Neuronal stem cell (in vitro differentiated cells): ENCODE data around the gene CCT5.

Experiments
- DNase-seq: peaks from one replicate; pipeline ENCODE4 v3.0.0-alpha.2; 2013; ENCODE audit warnings: low spot score
- H2AFZ ChIP-seq: one replicate; pipeline ENCODE4 v1.6.1; 2013; ENCODE audit warnings: mild to moderate bottlenecking, low read length, inconsistent platforms
- H2AK5ac ChIP-seq: 2 replicates; pipeline ENCODE4 v1.6.1; 2013; ENCODE audit warnings: low read depth, mild to moderate bottlenecking, inconsistent platforms, low read length, moderate library complexity, mixed read lengths
- H2BK120ac ChIP-seq: 2 replicates; pipeline ENCODE4 v1.6.1; 2013; ENCODE audit warnings: low read depth, mild to moderate bottlenecking, inconsistent platforms, low read length, moderate library complexity, mixed read lengths
- H2BK12ac ChIP-seq: one replicate; pipeline ENCODE4 v1.6.1; 2013; ENCODE audit warnings: low read length, inconsistent platforms
- H2BK15ac ChIP-seq: 2 replicates; pipeline ENCODE4 v1.6.1; 2013; ENCODE audit warnings: mild to moderate bottlenecking, low read length, inconsistent platforms, mixed read lengths
- H2BK5ac ChIP-seq: one replicate; pipeline ENCODE4 v1.6.1; 2013; ENCODE audit warnings: inconsistent platforms, mild to moderate bottlenecking, low read length, moderate library complexity
- H3K14ac ChIP-seq: one replicate; pipeline ENCODE4 v1.6.1; 2013; ENCODE audit warnings: low read length, inconsistent platforms
- H3K18ac ChIP-seq: 2 replicates; pipeline ENCODE4 v1.6.1; 2013; ENCODE audit warnings: low read length, inconsistent platforms
- H3K23ac ChIP-seq: 2 replicates; pipeline ENCODE4 v1.6.1; 2013; ENCODE audit warnings: low read depth, mild to moderate bottlenecking, mixed read lengths, low read length, inconsistent platforms; ENCODE audit not compliant: poor library complexity
- H3K27ac ChIP-seq: replicated peaks from 3 replicates; pipeline ENCODE4 v1.5.1; 2013; ENCODE audit warnings: low read length, inconsistent platforms
- H3K27me3 ChIP-seq, 3 experiments: 2 replicates each; pipeline ENCODE4 v1.6.1; 2013; ENCODE audit warnings: low read length in 3 of 3, mild to moderate bottlenecking in 2 of 3, inconsistent platforms in 1 of 3, low read depth in 1 of 3, mixed read lengths in 1 of 3, moderate library complexity in 1 of 3; ENCODE audit not compliant: control insufficient read depth in 3 of 3, insufficient read depth in 3 of 3
- H3K36me3 ChIP-seq, 2 donors: replicated peaks in 1 of 2; 2 replicates each; pipeline ENCODE4 v1.6.1; 2013; ENCODE audit warnings: low read length in 2 of 2; ENCODE audit not compliant: control insufficient read depth in 2 of 2, insufficient read depth in 2 of 2
- H3K4ac ChIP-seq: 2 replicates; pipeline ENCODE4 v1.6.1; 2013; ENCODE audit warnings: inconsistent platforms, mild to moderate bottlenecking, low read length, moderate library complexity
- H3K4me1 ChIP-seq, 2 donors: 1 replicate in 1 of 2; 2 replicates in 1 of 2; pipeline ENCODE4 v1.6.1; 2013; ENCODE audit warnings: low read length in 2 of 2, low read depth in 1 of 2; ENCODE audit not compliant: control insufficient read depth in 2 of 2, insufficient read depth in 1 of 2
- H3K4me2 ChIP-seq: one replicate; pipeline ENCODE4 v1.6.1; 2013; ENCODE audit warnings: mild to moderate bottlenecking, low read length, inconsistent platforms; ENCODE audit not compliant: insufficient read depth, poor library complexity, severe bottlenecking
- H3K4me3 ChIP-seq, 2 donors: 2 replicates each; pipeline ENCODE4 v1.5.1; 2013; ENCODE audit warnings: low read length in 2 of 2, mild to moderate bottlenecking in 2 of 2, inconsistent platforms in 1 of 2, moderate library complexity in 1 of 2
- H3K79me1 ChIP-seq: one replicate; pipeline ENCODE4 v1.6.1; 2013; ENCODE audit warnings: low read depth, mild to moderate bottlenecking, inconsistent platforms, low read length, moderate library complexity
- H3K9ac ChIP-seq: one replicate; pipeline ENCODE4 v1.6.1; 2013; ENCODE audit warnings: mild to moderate bottlenecking, low read depth, low read length, inconsistent platforms; ENCODE audit not compliant: poor library complexity
- H3K9me3 ChIP-seq, 2 donors: replicated peaks in 1 of 2; 2 replicates each; pipeline versions ENCODE3 to v1.6.1; 2013; ENCODE audit warnings: low read length in 2 of 2, mild to moderate bottlenecking in 2 of 2, inconsistent platforms in 1 of 2, low read depth in 1 of 2, mixed read lengths in 1 of 2, moderate library complexity in 1 of 2; ENCODE audit not compliant: control insufficient read depth in 2 of 2, insufficient read depth in 1 of 2
- H4K8ac ChIP-seq: one replicate; pipeline ENCODE4 v1.6.1; 2013; ENCODE audit warnings: low read depth, mild to moderate bottlenecking, inconsistent platforms, low read length, moderate library complexity
- H4K91ac ChIP-seq: one replicate; pipeline ENCODE4 v1.6.1; 2013; ENCODE audit warnings: low read length, low read depth, mild to moderate bottlenecking, inconsistent platforms; ENCODE audit not compliant: poor library complexity
- WGBS, 2 donors: extraction: QIAGEN DNeasy Blood & Tissue Kit; methylation state at CpG; one replicate each; pipeline ENCODE4 v1.1.7; 2013; ENCODE audit warnings: missing lambda C conversion rate in 2 of 2, mixed read lengths in 1 of 2; ENCODE audit not compliant: insufficient read length in 2 of 2, insufficient replicate concordance in 1 of 2; ENCODE audit errors: extremely low coverage in 2 of 2; 5-methylcytosine and 5-hydroxymethylcytosine counted together

CCT5 gene

DNA sequence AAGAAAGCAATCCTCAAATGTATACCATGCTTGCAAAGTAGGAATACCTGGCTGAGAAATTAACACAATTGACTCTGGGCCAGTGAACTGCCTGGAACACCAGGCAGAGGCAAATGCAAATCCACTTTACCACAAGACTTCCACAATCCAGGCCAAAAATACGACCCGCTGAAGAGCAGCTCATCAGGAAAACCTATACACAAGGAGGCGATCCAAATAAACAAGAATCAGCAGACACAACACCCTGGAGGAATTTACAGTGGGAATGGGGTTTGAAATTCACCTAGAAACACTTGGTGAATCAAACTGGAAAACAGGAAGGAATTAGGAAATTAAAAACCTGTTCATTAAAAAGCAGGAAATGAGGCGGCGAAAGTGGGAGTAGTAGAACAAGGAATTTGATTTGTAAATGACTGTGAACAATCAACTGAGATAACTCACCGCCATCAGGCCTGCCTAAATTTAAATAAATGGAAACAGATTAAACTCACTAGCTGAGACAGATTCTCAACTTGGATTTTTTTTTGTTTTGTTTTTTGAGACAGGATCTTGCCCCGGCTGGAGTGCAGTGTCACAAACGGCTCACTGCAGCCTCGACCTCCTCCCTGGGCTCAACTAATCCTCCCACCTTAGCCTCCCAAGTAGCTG is 41.7 kb downstream of the CCT5 start:
- Histone ChIP-seq H2AFZ (no peak overlapping the region), H4K91ac (no peak overlapping the region), H3K9ac (no peak overlapping the region), H2BK12ac (no peak overlapping the region), H3K4me2 (no peak overlapping the region), H3K36me3 (peaks cover under 1 to 26% of the 10 kb centered on the region in 2 donors), H3K79me1 (no peaks in the 10 kb centered on the region), H4K8ac (no peak overlapping the region), H2BK5ac (no peak overlapping the region), H3K18ac (no peak overlapping the region), H3K4ac (no peak overlapping the region), H2BK15ac (no peak overlapping the region), H3K27ac (no peak overlapping the region), H3K4me1 (peaks cover 0 to 3% of the 10 kb centered on the region in 2 donors), H3K4me3 (no peak overlapping the region), H3K14ac (no peak overlapping the region), H2BK120ac (no peak overlapping the region), H3K23ac (no peak overlapping the region), H3K27me3 (no peaks in the 10 kb centered on the region), H3K9me3 (peaks cover 0 to 1% of the 10 kb centered on the region in 2 donors), H2AK5ac (no peak overlapping the region)
- no CpG with 5 or more reads among the region's 9 CpGs for WGBS, 2 donors
- no peak for DNase-seq

DNA sequence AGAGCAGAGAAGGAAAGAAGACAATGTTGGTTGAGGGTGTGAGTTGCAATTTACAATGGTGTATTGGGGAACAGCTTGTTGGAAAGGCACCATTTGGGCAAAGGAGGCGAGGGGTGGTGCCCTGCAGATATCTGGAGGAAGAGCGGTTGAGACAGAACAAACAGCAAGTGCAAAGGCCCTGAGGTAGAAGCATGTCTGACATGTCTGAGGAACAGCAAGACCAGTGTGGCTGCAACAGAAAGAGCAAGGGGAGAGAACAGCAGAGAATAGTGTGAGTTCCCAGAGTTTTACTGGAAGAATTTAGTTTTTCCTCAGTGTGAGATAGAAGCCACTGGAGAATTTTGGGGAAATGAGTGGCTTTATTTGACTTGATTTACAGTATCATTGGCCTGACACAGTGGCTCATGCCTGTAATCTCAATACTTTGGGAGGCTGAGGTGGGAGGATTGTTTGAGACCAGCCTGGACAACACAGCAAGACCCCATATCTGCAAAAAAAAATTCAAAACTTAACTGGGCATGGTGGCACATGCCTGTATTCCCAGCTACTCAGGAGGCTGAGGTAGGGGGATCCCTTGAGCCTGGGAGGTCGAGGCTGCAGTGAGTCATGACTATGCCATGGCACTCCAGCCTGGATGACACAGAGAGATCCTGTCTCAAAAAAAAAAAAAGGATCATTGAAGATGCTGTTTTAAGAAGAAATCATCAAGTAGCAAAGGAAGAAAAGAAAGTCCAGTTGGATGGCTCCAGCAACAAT is 44.0 kb downstream of the CCT5 start:
- H3K4ac ChIP-seq: no peak overlapping the region
- H2AK5ac ChIP-seq: no peak overlapping the region
- H4K91ac ChIP-seq: no peak overlapping the region
- no peak overlapping the region for H3K9ac ChIP-seq
- no peak overlapping the region for H4K8ac ChIP-seq
- H3K27ac ChIP-seq: no peak overlapping the region
- no peak overlapping the region for H3K23ac ChIP-seq
- H3K14ac ChIP-seq: no peak overlapping the region
- no peak overlapping the region for H2BK120ac ChIP-seq
- no peak overlapping the region for H2AFZ ChIP-seq
- H2BK15ac ChIP-seq: no peak overlapping the region
- H3K4me2 ChIP-seq: no peak overlapping the region
- WGBS, 2 donors: no CpG with 5 or more reads among the region's 3 CpGs
- no peaks in the 10 kb centered on the region for H3K27me3 ChIP-seq
- peaks cover 0 to 8% of the 10 kb centered on the region in 2 donors for H3K4me1 ChIP-seq
- H3K18ac ChIP-seq: no peak overlapping the region
- peaks cover 0 to 1% of the 10 kb centered on the region in 2 donors for H3K9me3 ChIP-seq
- no peaks in the 10 kb centered on the region for H3K79me1 ChIP-seq
- DNase-seq: no peak
- H2BK12ac ChIP-seq: no peak overlapping the region
- no peak overlapping the region for H2BK5ac ChIP-seq
- peaks cover 2 to 13% of the 10 kb centered on the region in 2 donors for H3K36me3 ChIP-seq
- H3K4me3 ChIP-seq: no peak overlapping the region

DNA sequence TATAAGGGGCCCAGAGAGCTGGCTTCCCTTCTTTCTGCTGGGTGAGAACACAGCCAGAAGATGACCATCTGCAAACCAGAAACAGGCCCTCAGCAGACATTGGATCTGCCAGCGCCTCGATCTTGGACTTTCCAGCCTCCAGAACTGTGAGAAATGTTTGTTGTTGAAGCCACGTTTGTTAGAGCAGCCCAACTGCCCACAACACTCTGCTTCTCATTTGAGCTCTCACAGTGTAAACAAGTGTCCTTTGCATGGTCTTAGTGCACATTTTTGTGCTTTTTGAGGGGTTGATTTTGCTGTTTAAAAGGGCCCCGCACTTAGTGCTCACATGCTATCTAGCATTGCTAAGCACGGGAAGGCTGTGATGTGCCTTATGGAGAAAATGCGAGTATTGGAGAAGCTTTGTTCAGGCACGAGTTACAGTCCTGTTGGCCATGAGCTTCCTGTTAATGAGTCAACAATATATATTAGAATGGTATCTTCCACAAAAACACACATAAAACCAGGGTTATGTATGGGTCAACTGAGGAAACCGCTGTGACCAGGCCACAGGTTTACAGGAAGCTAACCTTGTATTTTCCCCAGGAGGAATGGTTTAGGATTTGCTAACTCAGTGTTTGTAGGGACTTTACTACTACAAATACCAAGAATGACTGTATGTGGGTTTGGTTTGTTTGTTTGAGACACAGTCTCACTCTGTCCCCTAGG is 45.7 kb downstream of the CCT5 start:
- Histone ChIP-seq H2BK12ac (no peak overlapping the region), H3K23ac (no peak overlapping the region), H3K27ac (no peak overlapping the region), H3K79me1 (no peaks in the 10 kb centered on the region), H2BK5ac (no peak overlapping the region), H2AFZ (no peak overlapping the region), H3K14ac (no peak overlapping the region), H3K9me3 (peaks cover 0 to 3% of the 10 kb centered on the region in 2 donors), H3K9ac (no peak overlapping the region), H3K36me3 (peaks cover 2% of the 10 kb centered on the region in 2 donors), H3K18ac (no peak overlapping the region), H4K8ac (no peak overlapping the region), H3K27me3 (no peaks in the 10 kb centered on the region), H2BK120ac (no peak overlapping the region), H3K4me2 (no peak overlapping the region), H3K4me3 (no peak overlapping the region), H4K91ac (no peak overlapping the region), H2BK15ac (no peak overlapping the region), H2AK5ac (no peak overlapping the region), H3K4me1 (peaks cover 0 to 4% of the 10 kb centered on the region in 2 donors), H3K4ac (no peak overlapping the region)
- no CpG with 5 or more reads among the region's 8 CpGs for WGBS, 2 donors
- DNase-seq: no peak
